Retinal pigment epithelial cell (primary cell): Measurements from ENCODE around the gene ODF4.

Experiments
- DNase-seq: peaks from one replicate; pipeline ENCODE4 v3.0.0-alpha.2; 2010; ENCODE audit warnings: low read depth
- H3K4me3 ChIP-seq: 2 replicates; pipeline ENCODE4 v1.5.1; 2011; ENCODE audit warnings: mild to moderate bottlenecking, low read length, control low read depth, moderate library complexity
- TF ChIP-seq, protein P1 (sequence below): conservative IDR thresholded peaks from 2 replicates; pipeline ENCODE4 v1.5.1; 2011; ENCODE audit warnings: low read depth, low read length, control low read depth, inconsistent platforms

ODF4 gene, protein sequence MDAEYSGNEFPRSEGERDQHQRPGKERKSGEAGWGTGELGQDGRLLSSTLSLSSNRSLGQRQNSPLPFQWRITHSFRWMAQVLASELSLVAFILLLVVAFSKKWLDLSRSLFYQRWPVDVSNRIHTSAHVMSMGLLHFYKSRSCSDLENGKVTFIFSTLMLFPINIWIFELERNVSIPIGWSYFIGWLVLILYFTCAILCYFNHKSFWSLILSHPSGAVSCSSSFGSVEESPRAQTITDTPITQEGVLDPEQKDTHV

DNA sequence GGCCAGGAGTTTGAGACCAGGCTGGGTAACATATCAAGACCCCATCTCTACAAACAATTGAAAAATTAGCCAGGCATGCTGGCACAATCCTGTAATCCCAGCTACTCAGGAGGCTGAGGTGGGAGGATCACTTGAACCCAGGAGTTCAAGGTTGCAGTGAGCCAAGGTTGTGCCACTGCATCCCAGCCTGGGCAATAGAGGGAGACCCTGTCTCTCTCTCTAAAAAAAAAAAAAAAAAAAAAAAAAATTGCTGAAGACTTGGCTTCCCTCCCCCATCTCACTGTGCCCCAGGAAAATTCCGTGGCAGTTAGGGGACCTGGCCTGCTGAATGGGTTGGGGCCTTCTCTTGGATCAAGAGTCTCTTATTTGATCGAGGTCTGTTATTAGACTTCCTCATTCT lies at the start of gene ODF4:
Gene ODF4 (plus strand): TSS at position 301 of the 400 bp plus-strand sequence. CDS start 212 bp downstream, outside the sequence.
- TF ChIP-seq, protein P1, sequence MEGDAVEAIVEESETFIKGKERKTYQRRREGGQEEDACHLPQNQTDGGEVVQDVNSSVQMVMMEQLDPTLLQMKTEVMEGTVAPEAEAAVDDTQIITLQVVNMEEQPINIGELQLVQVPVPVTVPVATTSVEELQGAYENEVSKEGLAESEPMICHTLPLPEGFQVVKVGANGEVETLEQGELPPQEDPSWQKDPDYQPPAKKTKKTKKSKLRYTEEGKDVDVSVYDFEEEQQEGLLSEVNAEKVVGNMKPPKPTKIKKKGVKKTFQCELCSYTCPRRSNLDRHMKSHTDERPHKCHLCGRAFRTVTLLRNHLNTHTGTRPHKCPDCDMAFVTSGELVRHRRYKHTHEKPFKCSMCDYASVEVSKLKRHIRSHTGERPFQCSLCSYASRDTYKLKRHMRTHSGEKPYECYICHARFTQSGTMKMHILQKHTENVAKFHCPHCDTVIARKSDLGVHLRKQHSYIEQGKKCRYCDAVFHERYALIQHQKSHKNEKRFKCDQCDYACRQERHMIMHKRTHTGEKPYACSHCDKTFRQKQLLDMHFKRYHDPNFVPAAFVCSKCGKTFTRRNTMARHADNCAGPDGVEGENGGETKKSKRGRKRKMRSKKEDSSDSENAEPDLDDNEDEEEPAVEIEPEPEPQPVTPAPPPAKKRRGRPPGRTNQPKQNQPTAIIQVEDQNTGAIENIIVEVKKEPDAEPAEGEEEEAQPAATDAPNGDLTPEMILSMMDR, result no peak
- H3K4me3 ChIP-seq, result no peak within 1 kb of the TSS
- DNase-seq, result no peak

DNA sequence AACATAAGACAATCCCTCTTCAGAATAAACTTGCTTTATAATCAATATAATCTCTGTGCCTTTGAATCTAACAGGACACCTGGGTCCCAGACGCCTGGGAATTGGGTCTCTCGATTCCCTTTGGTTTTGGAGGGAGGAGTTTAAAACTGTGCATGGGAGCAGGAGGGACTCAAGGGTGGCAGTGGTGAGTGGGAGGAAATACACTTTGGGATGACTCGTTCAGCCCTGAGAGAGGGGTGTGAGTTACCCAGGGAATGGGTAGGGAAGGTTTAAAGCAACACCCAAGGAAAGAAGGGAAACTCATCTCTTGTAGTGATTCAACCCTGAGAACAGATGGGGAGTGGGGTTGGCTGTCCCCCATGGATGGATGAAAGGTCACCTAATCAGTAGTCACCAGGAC lies 49.6 kb upstream of the ODF4 start:
- TF ChIP-seq, protein P1, result no peak
- no peak for DNase-seq
- no peak overlapping the region for H3K4me3 ChIP-seq

DNA sequence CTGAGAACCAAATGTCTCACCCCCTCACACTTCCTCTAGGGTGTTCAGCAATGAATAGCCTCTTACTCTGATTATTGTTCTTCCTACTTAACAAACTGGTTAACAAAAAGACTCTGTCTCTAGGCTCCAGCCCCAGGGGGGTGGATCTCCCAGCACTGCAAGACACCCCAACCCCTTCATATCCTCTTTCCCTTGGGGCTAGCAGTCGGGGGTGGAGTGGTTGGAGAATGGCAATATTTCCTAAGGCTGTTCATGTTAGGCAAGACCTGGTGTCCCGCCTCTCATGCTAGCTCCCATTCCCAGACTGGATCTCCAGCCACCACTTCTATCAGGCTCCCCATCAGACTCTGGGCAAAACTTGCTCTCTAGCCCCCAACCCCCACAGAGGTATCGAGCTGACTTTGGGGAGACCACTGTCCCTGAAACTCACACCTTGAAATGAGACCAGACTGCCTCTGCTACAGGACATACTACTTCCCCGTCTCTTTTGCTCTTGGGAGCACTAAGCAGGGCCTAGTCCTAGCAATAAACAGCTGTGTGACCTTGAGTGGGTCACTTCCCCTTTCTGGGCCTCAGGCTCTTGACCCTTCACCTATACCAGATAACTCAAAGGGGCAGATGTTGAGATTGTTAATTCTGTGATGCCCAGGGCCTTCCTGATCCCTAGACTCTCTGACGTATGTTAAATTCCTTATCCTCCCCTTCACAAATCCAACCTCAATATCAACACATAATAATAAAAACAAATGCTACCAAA lies 46.8 kb upstream of the ODF4 start:
- no peak overlapping the region for H3K4me3 ChIP-seq
- no peak for DNase-seq
- TF ChIP-seq, protein P1, result no peak

DNA sequence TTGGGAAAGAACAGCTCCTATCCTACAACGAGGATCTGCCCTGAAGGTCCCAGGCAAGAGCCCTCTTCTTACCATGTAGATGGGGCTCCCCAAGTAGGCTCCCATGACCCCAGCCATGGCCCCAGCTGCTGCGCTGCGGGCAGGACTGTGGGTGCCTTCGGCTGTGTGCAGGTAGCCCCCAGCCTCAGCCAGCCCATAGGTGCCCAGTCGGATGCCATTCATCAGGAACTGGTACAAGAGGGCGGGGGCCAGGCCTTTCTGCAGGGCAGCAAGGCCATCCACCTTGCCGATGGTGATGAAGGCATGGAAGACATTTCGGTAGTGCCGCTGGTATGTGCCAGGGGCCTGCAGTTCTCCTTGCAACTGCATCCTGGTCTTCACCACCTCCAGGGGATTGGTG lies 45.3 kb upstream of the ODF4 start:
- TF ChIP-seq, protein P1, result no peak
- no peak for DNase-seq
- no peak overlapping the region for H3K4me3 ChIP-seq

DNA sequence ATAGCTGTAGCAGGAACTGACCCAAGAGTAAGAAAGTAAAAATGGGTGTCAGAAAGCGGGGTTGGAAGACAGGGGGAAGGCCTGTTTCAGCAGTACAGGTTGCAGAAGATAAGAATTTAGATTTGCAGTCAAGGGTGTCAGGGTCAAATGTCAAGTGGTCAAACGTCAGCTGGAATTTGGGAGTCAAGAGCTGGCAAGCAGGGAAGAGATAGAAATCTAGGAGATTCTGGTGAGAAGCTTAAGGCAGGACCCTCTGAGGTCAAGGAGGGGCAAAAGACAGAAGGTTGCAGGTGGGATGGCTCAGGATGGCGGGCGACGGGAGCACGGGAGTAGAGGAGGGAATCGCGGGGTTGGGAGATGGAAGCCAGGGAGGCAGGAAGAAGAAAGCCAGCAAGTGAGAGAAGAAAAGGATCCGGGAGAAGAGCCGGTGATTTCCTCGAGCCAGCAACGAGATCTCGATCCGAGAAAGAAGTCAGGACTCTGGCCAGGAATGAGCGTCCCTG lies 44.8 kb upstream of the ODF4 start:
- TF ChIP-seq, protein P1, result no peak
- no peak for DNase-seq
- H3K4me3 ChIP-seq, result peak overlapping the region; percentile 70

DNA sequence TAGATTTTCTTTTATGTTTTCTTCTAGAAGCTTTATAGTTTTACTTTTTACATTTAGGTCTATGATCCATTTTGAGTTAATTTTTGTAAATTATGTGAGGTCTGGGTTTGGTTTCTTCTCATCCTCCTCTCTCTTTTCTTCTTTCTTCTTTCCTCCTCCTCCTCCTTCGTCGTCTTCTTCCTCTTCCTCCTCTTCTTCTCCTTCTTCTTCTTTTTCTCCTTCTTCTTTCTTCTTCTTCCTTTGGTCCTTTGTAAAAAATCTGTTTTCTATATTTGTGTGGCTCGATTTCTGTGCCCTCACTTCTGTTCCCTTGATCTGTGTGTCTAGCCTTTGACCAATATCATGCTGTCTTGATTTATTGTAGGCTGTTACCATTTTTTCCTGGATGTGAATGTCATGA lies 39.4 kb upstream of the ODF4 start:
- TF ChIP-seq, protein P1, result no peak
- no peak for DNase-seq
- no peak overlapping the region for H3K4me3 ChIP-seq
